Neural progenitor cell (in vitro differentiated cells): ENCODE measurements around the gene TMBIM1. TPM values are rescaled to one million over a fixed set of nuclear protein-coding genes. Genes with fewer than 3 reads are reported as not detected.

Experiments used
- DNase-seq: peaks from one replicate; pipeline ENCODE4 v3.0.0-alpha.2; 2016; ENCODE audit warnings: low spot score
- H2AFZ ChIP-seq: fragments of 200-600 bp; sonication (generic); replicated peaks from 2 replicates; pipeline ENCODE4 v1.6.1; 2016; ENCODE audit warnings: antibody characterized with exemption
- H3F3A ChIP-seq: fragments of 200-600 bp; sonication (generic); 2 replicates; pipeline ENCODE4 v1.6.1; 2016; ENCODE audit warnings: antibody characterized with exemption, low read depth
- H3K27ac ChIP-seq: fragments of 200-600 bp; sonication (generic); 2 replicates; pipeline ENCODE4 v1.5.1; 2016; ENCODE audit warnings: mild to moderate bottlenecking
- H3K27me3 ChIP-seq: fragments of 200-600 bp; sonication (generic); 2 replicates; pipeline ENCODE4 v1.6.1; 2016; ENCODE audit warnings: mild to moderate bottlenecking, moderate library complexity
- H3K36me3 ChIP-seq: fragments of 200-600 bp; sonication (generic); 2 replicates; pipeline ENCODE4 v1.5.1; 2016
- H3K4me1 ChIP-seq: fragments of 200-600 bp; sonication (generic); 2 replicates; pipeline ENCODE4 v1.6.1; 2016; ENCODE audit warnings: mixed run types
- H3K4me2 ChIP-seq: fragments of 200-600 bp; sonication (generic); 2 replicates; pipeline ENCODE4 v1.6.1; 2016
- H3K4me3 ChIP-seq: fragments of 200-600 bp; sonication (generic); 2 replicates; pipeline ENCODE4 v1.5.1; 2016
- H3K79me2 ChIP-seq: fragments of 200-600 bp; sonication (generic); 2 replicates; pipeline ENCODE4 v1.6.1; 2016; ENCODE audit warnings: low read depth
- H3K9ac ChIP-seq: fragments of 200-600 bp; sonication (generic); 2 replicates; pipeline ENCODE4 v1.6.1; 2016
- H3K9me3 ChIP-seq: fragments of 200-600 bp; sonication (generic); 2 replicates; pipeline ENCODE4 v1.5.1; 2016; ENCODE audit warnings: low read depth
- H4K20me1 ChIP-seq: fragments of 200-600 bp; sonication (generic); 2 replicates; pipeline ENCODE4 v1.6.1; 2016; ENCODE audit warnings: low read depth
- H3K27ac Mint-ChIP-seq: 3 replicates; pipeline ENCODE4 v1.8.0; 2021; ENCODE audit warnings: mixed read lengths
- H3K27me3 Mint-ChIP-seq: 2 replicates; pipeline ENCODE4 v1.8.0; 2022; ENCODE audit warnings: low read depth, mild to moderate bottlenecking, inconsistent platforms, moderate library complexity, mixed read lengths; ENCODE audit not compliant: insufficient read depth
- H3K36me3 Mint-ChIP-seq: 3 replicates; pipeline ENCODE4 v1.8.0; 2021; ENCODE audit warnings: mixed read lengths
- H3K4me1 Mint-ChIP-seq: 3 replicates; pipeline ENCODE4 v1.8.0; 2021; ENCODE audit warnings: mixed read lengths
- H3K4me3 Mint-ChIP-seq: 3 replicates; pipeline ENCODE4 v1.8.0; 2021; ENCODE audit warnings: mild to moderate bottlenecking, moderate library complexity, mixed read lengths
- H3K9me3 Mint-ChIP-seq: 3 replicates; pipeline ENCODE4 v1.8.0; 2020; ENCODE audit warnings: mixed read lengths
- CTCF ChIP-seq: fragments of 200-600 bp; sonication (generic); IDR thresholded peaks from 2 replicates; pipeline ENCODE4 v1.5.1; 2017; ENCODE audit warnings: antibody characterized with exemption, mild to moderate bottlenecking
- EZH2 ChIP-seq: fragments of 200-600 bp; sonication (generic); IDR thresholded peaks from 2 replicates; pipeline ENCODE4 v1.6.1; 2017; ENCODE audit warnings: antibody characterized with exemption, mild to moderate bottlenecking, moderate library complexity
- EZH2phosphoT487 ChIP-seq: fragments of 200-600 bp; sonication (generic); IDR thresholded peaks from 2 replicates; pipeline ENCODE4 v1.6.1; 2017; ENCODE audit warnings: antibody characterized with exemption
- total RNA-seq: library from RNA; depleted of rRNA; stranded (reverse); fragments of >200 nt; gene quantifications from 2 replicates; pipeline ENCODE4 v1.2.3, GENCODE V29; 2015; ENCODE audit warnings: low replicate concordance

The TMBIM1 gene
- total RNA-seq, 1 donor from 2014 or later = 11.1 TPM

DNA sequence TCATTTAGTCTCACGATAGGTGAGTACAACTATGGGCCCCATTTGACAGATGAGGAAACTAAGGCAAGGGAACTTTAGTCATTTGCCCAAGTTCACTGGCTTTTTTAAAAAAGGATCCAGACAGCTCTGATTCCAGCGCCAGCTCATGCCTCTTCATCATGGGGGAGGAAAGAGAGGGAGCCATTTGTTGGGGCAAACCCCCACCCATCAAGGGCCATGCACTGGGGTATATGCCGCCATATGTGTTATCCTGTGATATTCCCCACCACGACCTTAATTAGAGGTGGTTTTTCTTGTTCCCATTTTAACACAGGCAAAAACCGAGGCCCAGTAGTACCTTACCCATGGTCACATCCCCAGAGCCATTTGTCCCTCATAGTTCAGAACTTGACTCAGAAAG is 32.1 kb downstream of the TMBIM1 start:
- Histone ChIP-seq H3K36me3 (no peaks in the 10 kb centered on the region), H4K20me1 (no peaks in the 10 kb centered on the region), H2AFZ (no peak overlapping the region), H3F3A (peaks cover 28% of the 10 kb centered on the region), H3K27ac (no peak overlapping the region), H3K9me3 (no peaks in the 10 kb centered on the region), H3K4me1 (peaks cover 14% of the 10 kb centered on the region), H3K4me2 (peak overlapping the region; percentile 11), H3K4me3 (no peak overlapping the region), H3K27me3 (no peaks in the 10 kb centered on the region), H3K9ac (no peak overlapping the region), H3K79me2 (no peaks in the 10 kb centered on the region)
- Mint-ChIP-seq H3K4me1 (peaks cover 34% of the 10 kb centered on the region), H3K36me3 (peaks cover 5% of the 10 kb centered on the region), H3K27ac (peak overlapping the region; percentile 3), H3K9me3 (no peaks in the 10 kb centered on the region), H3K27me3 (peaks cover 3% of the 10 kb centered on the region), H3K4me3 (peak overlapping the region; percentile 1)
- TF ChIP-seq EZH2 = no peak
- no peak for TF ChIP-seq EZH2phosphoT487
- no peak for TF ChIP-seq CTCF
- DNase-seq = no peak

- no peak overlapping the region for H3K9ac ChIP-seq
- no peak overlapping the region for H3K27ac ChIP-seq
These were observed 33.0 kb downstream of the TMBIM1 start for GRCh38 chr2:218259099-218259961.

DNA sequence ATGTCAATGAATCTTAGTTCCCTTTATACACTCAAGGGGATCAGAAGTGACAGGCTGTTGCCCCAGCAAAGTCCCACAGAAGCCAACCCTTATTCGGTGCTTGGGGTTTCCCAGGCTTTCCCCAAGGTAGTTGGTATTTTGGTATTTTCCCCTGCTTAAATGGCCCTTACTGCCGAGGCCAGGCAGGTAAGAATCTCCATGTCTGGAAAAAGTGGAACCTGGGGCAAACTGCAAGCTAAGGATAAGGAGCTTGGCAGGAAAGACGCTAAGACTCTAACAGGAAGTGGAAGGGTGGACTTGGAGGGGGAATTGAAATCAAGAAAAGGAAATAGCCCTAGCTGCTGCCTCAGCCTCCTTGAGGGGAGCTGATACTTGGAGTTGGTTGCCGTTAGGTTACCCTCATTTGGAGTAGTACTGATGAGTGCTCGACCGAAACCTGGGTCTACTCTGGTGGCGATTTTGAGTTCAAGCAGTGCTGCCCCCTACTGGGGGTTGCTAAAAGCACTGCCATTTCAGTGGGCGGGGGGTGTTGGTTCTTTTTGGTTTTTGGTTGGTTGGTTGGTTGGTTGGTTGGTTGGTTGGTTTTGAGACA is 34.8 kb downstream of the TMBIM1 start:
- Histone ChIP-seq H3K9ac (no peak overlapping the region), H3K27ac (no peak overlapping the region), H4K20me1 (no peaks in the 10 kb centered on the region), H3K4me1 (peaks cover 14% of the 10 kb centered on the region), H3K79me2 (no peaks in the 10 kb centered on the region), H3K36me3 (no peaks in the 10 kb centered on the region), H3F3A (peaks cover 28% of the 10 kb centered on the region), H3K4me3 (no peak overlapping the region), H2AFZ (no peak overlapping the region), H3K4me2 (no peak overlapping the region), H3K27me3 (no peaks in the 10 kb centered on the region), H3K9me3 (no peaks in the 10 kb centered on the region)
- Mint-ChIP-seq H3K27me3 (peaks cover 3% of the 10 kb centered on the region), H3K4me3 (no peak overlapping the region), H3K4me1 (peaks cover 32% of the 10 kb centered on the region), H3K27ac (no peak overlapping the region), H3K9me3 (no peaks in the 10 kb centered on the region), H3K36me3 (peaks cover 10% of the 10 kb centered on the region)
- TF ChIP-seq CTCF (peak; percentile 74), EZH2 (no peak)
- peak; percentile 70 for DNase-seq

More at GRCh38 chr2:218259099-218259961, 33.0 kb downstream of the TMBIM1 start:
- H3K27ac Mint-ChIP-seq = peak overlapping the region; percentile 96
- Histone ChIP-seq H3K9me3 (no peaks in the 10 kb centered on the region), H2AFZ (no peak overlapping the region), H3F3A (peaks cover 28% of the 10 kb centered on the region), H3K79me2 (no peaks in the 10 kb centered on the region), H3K4me1 (peaks cover 14% of the 10 kb centered on the region), H3K4me2 (no peak overlapping the region), H3K36me3 (no peaks in the 10 kb centered on the region), H3K27me3 (no peaks in the 10 kb centered on the region), H3K4me3 (no peak overlapping the region), H4K20me1 (no peaks in the 10 kb centered on the region)
- DNase-seq = no peak
- peaks cover 3% of the 10 kb centered on the region for H3K27me3 Mint-ChIP-seq
- TF ChIP-seq EZH2 = no peak
- TF ChIP-seq CTCF = no peak
- H3K36me3 Mint-ChIP-seq = peaks cover 5% of the 10 kb centered on the region
- H3K4me3 Mint-ChIP-seq = no peak overlapping the region
- peaks cover 34% of the 10 kb centered on the region for H3K4me1 Mint-ChIP-seq
- no peaks in the 10 kb centered on the region for H3K9me3 Mint-ChIP-seq
